ENCODE results near the gene ASB18. TPM values are rescaled to one million over a fixed set of nuclear protein-coding genes. Genes with fewer than 3 reads are reported as not detected.

The ASB18 gene
- total RNA-seq, 3 donors from 2014 or later (not counting 1 experiment from before 2014, with no cell fraction given), result not detected

DNA sequence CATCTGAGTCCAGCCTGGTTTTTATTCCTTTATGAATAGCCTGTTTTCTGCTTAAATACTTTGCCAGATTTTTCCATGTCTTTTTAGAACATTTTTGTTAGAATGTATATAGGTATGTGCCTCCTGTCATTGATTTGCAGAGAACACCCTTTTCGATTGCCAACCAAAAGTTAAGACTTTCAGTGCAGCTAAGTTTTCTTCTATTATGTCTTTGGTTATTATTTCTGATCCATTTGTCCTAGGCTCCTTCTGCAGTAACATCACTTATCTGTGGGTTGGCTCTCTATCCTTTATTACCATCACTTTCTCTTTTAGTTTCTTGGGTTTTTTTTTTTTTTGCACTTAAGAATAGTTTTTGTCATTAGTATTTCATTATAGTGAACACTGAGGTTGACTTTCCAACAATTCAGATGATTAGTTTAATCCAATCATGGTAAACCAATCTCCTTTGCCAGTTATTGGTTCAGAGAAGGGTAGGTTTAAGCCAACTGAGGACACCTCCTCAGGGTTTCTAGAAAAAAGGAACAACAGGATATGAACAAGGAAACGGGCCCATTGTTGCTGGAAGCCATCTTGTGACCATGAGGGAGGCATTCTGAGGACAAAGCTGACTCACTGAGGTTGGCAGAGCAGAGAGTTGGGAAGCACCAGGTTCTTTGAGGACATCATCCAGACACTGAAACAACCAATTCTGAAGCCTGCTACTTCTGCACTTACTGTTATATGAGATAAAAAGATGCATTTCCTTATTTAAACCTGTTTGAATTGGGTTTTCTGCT lies 58.1 kb downstream of the ASB18 start:
- Histone ChIP-seq H3K27ac (ENCODE audit: low read length) (no peak overlapping the region), H3K4me3 (ENCODE audit: low read length) (no peak overlapping the region), H3K9me3 (ENCODE audit: control insufficient read depth, insufficient read depth, low read length) (no peaks in the 10 kb centered on the region), H3K36me3 (ENCODE audit: control insufficient read depth, insufficient read depth, low read length) (no peaks in the 10 kb centered on the region), H3K4me1 (ENCODE audit: control insufficient read depth, insufficient read depth, low read length) (no peaks in the 10 kb centered on the region), H3K27me3 (ENCODE audit: control insufficient read depth, insufficient read depth, low read length) (no peaks in the 10 kb centered on the region)
- H3K36me3 Mint-ChIP-seq, result no peaks in the 10 kb centered on the region
- DNase-seq (no peak), ATAC-seq (no peak)
- TF ChIP-seq, protein P1, sequence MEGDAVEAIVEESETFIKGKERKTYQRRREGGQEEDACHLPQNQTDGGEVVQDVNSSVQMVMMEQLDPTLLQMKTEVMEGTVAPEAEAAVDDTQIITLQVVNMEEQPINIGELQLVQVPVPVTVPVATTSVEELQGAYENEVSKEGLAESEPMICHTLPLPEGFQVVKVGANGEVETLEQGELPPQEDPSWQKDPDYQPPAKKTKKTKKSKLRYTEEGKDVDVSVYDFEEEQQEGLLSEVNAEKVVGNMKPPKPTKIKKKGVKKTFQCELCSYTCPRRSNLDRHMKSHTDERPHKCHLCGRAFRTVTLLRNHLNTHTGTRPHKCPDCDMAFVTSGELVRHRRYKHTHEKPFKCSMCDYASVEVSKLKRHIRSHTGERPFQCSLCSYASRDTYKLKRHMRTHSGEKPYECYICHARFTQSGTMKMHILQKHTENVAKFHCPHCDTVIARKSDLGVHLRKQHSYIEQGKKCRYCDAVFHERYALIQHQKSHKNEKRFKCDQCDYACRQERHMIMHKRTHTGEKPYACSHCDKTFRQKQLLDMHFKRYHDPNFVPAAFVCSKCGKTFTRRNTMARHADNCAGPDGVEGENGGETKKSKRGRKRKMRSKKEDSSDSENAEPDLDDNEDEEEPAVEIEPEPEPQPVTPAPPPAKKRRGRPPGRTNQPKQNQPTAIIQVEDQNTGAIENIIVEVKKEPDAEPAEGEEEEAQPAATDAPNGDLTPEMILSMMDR (IDR thresholded peaks at IDR 0.05), result no peak
- no peaks in the 10 kb centered on the region for H3K4me1 Mint-ChIP-seq
- WGBS (ENCODE audit: insufficient coverage), result 71% methylated on average over 2 of the region's 2 CpGs
- H3K27ac Mint-ChIP-seq, result no peak overlapping the region
- no peaks in the 10 kb centered on the region for H3K9me3 Mint-ChIP-seq
- intact Hi-C loops (cut with micrococcal nuclease), result no loop called here
- H3K27me3 Mint-ChIP-seq (ENCODE audit: low read depth in 2 of 2), result peaks cover 8 to 22% of the 10 kb centered on the region in 2 donors
- H3K4me3 Mint-ChIP-seq, result no peak overlapping the region

DNA sequence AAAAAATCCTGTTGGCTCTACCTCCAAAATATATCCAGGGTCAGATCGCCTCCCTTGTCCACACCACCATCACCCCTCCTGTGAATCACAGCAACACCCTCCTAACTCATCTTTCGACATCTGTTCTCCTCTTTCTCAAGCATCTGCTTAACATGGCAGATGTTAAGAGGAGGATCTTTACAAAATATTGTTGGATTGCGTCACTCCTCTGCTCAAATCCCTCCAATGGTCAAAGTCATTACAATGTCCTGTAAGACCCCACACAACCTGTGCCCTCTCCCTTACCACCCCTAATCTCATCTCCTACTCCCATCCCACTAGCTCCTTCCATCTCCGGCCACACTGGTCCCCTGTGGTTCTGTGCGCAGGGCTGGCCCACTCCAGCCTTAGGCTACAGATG lies 59.3 kb downstream of the ASB18 start:
- H3K27me3 ChIP-seq (ENCODE audit: control insufficient read depth, insufficient read depth, low read length), result no peaks in the 10 kb centered on the region
- H3K27ac Mint-ChIP-seq, result no peak overlapping the region
- no peaks in the 10 kb centered on the region for H3K4me1 Mint-ChIP-seq
- WGBS (ENCODE audit: insufficient coverage), result 87% methylated on average over 5 of the region's 5 CpGs
- ATAC-seq (no peak), DNase-seq (no peak)
- no peak overlapping the region for H3K27ac ChIP-seq (ENCODE audit: low read length)
- H3K4me1 ChIP-seq (ENCODE audit: control insufficient read depth, insufficient read depth, low read length), result no peaks in the 10 kb centered on the region
- H3K9me3 Mint-ChIP-seq, result no peaks in the 10 kb centered on the region
- intact Hi-C loops (cut with micrococcal nuclease), result no loop called here
- no peaks in the 10 kb centered on the region for H3K9me3 ChIP-seq (ENCODE audit: control insufficient read depth, insufficient read depth, low read length)
- H3K36me3 Mint-ChIP-seq, result no peaks in the 10 kb centered on the region
- no peak overlapping the region for H3K4me3 Mint-ChIP-seq
- H3K4me3 ChIP-seq (ENCODE audit: low read length), result no peak overlapping the region
- H3K36me3 ChIP-seq (ENCODE audit: control insufficient read depth, insufficient read depth, low read length), result no peaks in the 10 kb centered on the region
- TF ChIP-seq, protein P1 (IDR thresholded peaks at IDR 0.05), result no peak
- peaks cover 5 to 19% of the 10 kb centered on the region in 2 donors for H3K27me3 Mint-ChIP-seq (ENCODE audit: low read depth in 2 of 2)

DNA sequence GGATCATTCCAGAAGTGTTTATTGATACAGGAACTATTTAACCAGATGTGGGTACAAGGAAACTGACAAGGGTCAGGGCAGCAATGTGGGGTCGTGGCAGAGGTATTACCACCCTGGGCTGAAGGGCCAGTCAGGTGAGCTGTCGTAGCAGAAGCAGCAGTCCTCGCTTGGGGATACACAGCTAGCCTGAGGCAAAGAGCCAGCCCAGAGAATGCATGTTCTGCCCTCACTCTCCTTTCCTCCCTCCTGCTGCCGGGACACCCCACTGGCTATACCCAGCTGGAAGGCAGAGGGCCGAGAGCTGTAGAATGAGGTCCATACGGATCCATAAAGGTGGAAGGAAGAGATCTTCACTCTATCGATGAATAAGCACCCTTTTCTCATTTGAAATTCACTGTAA lies 63.8 kb downstream of the ASB18 start:
- Histone ChIP-seq H3K27me3 (ENCODE audit: control insufficient read depth, insufficient read depth, low read length) (no peaks in the 10 kb centered on the region), H3K4me3 (ENCODE audit: low read length) (no peak overlapping the region), H3K36me3 (ENCODE audit: control insufficient read depth, insufficient read depth, low read length) (no peaks in the 10 kb centered on the region), H3K9me3 (ENCODE audit: control insufficient read depth, insufficient read depth, low read length) (no peaks in the 10 kb centered on the region), H3K27ac (ENCODE audit: low read length) (no peak overlapping the region), H3K4me1 (ENCODE audit: control insufficient read depth, insufficient read depth, low read length) (no peaks in the 10 kb centered on the region)
- Mint-ChIP-seq H3K9me3 (no peaks in the 10 kb centered on the region), H3K4me1 (no peaks in the 10 kb centered on the region), H3K27me3 (ENCODE audit: low read depth in 2 of 2) (peaks cover 0 to 3% of the 10 kb centered on the region in 2 donors), H3K36me3 (no peaks in the 10 kb centered on the region), H3K27ac (no peak overlapping the region), H3K4me3 (no peak overlapping the region)
- TF ChIP-seq, protein P1 (IDR thresholded peaks at IDR 0.05), result no peak
- WGBS (ENCODE audit: insufficient coverage), result 77% methylated on average over 5 of the region's 7 CpGs
- intact Hi-C loops (cut with micrococcal nuclease), result no loop called here
- DNase-seq (no peak), ATAC-seq (no peak)

DNA sequence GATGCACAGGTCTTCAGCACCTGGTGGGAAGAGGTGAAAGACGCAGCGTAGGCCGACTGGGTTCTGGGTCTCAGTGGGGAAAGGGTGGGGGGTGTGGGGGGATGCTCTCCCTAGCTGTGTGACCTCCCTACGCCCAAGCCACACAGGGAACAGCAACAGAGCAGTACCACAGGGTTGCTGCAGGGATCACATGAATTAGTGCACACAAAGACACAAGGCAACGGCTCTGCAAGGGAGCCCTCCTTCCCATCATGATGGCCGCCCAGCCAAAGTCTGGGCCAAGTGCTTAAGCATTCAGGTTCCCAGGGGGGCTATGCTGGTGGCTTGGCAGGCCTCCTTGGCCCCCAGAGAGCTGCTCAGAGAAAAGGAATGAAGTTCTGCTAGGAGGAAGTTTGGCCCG lies 67.8 kb downstream of the ASB18 start:
- no peaks in the 10 kb centered on the region for H3K4me1 ChIP-seq (ENCODE audit: control insufficient read depth, insufficient read depth, low read length)
- intact Hi-C loops (cut with micrococcal nuclease), result no loop called here
- no peak overlapping the region for H3K4me3 ChIP-seq (ENCODE audit: low read length)
- no peaks in the 10 kb centered on the region for H3K9me3 ChIP-seq (ENCODE audit: control insufficient read depth, insufficient read depth, low read length)
- no peaks in the 10 kb centered on the region for H3K27me3 ChIP-seq (ENCODE audit: control insufficient read depth, insufficient read depth, low read length)
- Mint-ChIP-seq H3K27ac (no peak overlapping the region), H3K27me3 (ENCODE audit: low read depth in 2 of 2) (peaks cover 2 to 10% of the 10 kb centered on the region in 2 donors), H3K4me3 (no peak overlapping the region), H3K4me1 (no peaks in the 10 kb centered on the region), H3K36me3 (no peaks in the 10 kb centered on the region), H3K9me3 (no peaks in the 10 kb centered on the region)
- ATAC-seq (no peak), DNase-seq (no peak)
- H3K36me3 ChIP-seq (ENCODE audit: control insufficient read depth, insufficient read depth, low read length), result no peaks in the 10 kb centered on the region
- no peak overlapping the region for H3K27ac ChIP-seq (ENCODE audit: low read length)
- WGBS (ENCODE audit: insufficient coverage), result 73% methylated on average over 7 of the region's 7 CpGs
- TF ChIP-seq, protein P1 (IDR thresholded peaks at IDR 0.05), result no peak
